ENCODE data around the gene BCL7C. TPM values are rescaled to one million over a fixed set of nuclear protein-coding genes. Genes with fewer than 3 reads are reported as not detected.

Gene BCL7C
- total RNA-seq, 2 experiments from 2014 or later, result 17.8 to 19.1 TPM

DNA sequence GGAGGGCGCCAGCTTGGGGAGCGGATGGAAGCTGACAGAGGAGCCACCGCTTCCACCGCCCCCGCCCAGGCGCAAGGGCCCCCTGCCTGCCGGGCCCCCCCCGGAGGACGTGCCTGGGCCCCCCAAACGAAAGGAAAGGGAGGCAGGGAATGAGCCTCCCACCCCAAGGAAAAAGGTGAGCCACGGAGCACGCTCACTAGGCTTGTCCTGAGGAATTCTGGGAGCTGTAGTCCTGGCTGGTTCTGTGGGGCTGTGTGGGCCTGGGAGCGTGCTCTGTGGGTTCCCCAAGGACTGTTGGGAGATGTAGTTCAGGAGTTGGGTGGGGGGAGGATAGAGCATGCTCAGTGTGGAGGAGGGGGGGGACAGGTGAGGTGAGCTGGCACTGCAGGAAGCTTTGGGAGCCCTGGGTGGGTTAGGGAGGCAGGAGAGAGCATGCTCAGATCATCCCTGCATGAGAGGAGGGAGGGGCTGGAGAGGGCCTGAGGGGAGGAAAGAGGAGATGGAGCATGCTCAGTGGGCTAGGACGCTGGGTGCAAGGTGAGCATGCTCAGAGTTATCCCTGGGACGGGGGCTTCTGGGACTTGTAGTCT, 34.0 kb upstream of the BCL7C start:
- Histone ChIP-seq H3K27ac (ENCODE audit: low read depth in 1 of 2, low read length in 2 of 2) (no peak overlapping the region), H3K36me3 (ENCODE audit: insufficient read depth, low read length) (peaks cover 13% of the 10 kb centered on the region), H3K4me3 (ENCODE audit: low read length) (no peak overlapping the region), H3K4me1 (ENCODE audit: insufficient read depth, low read length) (peaks cover 16% of the 10 kb centered on the region), H3K9me3 (ENCODE audit: control insufficient read depth in 1 of 2, insufficient read depth in 1 of 2, low read length in 2 of 2) (no peaks in the 10 kb centered on the region), H3K27me3 (ENCODE audit: control insufficient read depth in 1 of 2, insufficient read depth in 2 of 2, low read length in 2 of 2) (no peaks in the 10 kb centered on the region)
- Mint-ChIP-seq H3K36me3 (ENCODE audit: low read depth) (peaks cover 19% of the 10 kb centered on the region), H3K4me1 (ENCODE audit: low read depth) (peaks cover 14% of the 10 kb centered on the region), H3K27ac (no peak overlapping the region), H3K9me3 (no peaks in the 10 kb centered on the region), H3K27me3 (no peaks in the 10 kb centered on the region), H3K4me3 (no peak overlapping the region)
- DNase-seq (peak in 6 of 14 experiments; percentile 16 to 72 (median 50)), ATAC-seq (ENCODE audit: poor library complexity) (no peak)
- ChIA-PET POLR2A (interaction anchor here (1.2 kb wide), 1 partner anchor 114 kb away, joined by 5 read pairs; no protein-coding TSS in a partner anchor), CTCF (no interaction called here)
- TF ChIP-seq CTCF (IDR thresholded peaks at IDR 0.05), result no peak
- intact Hi-C loops (cut with DNase I, micrococcal nuclease), result loop anchor here (10.0 kb wide), 3 partner anchors 147 to 933 kb away; partner anchors contain the start of genes HIRIP3 (in 1 of the 2), INO80E (in 1 of the 2), MYL11 (in 1 of the 2) and TBC1D10B (in 1 of the 2)

DNA sequence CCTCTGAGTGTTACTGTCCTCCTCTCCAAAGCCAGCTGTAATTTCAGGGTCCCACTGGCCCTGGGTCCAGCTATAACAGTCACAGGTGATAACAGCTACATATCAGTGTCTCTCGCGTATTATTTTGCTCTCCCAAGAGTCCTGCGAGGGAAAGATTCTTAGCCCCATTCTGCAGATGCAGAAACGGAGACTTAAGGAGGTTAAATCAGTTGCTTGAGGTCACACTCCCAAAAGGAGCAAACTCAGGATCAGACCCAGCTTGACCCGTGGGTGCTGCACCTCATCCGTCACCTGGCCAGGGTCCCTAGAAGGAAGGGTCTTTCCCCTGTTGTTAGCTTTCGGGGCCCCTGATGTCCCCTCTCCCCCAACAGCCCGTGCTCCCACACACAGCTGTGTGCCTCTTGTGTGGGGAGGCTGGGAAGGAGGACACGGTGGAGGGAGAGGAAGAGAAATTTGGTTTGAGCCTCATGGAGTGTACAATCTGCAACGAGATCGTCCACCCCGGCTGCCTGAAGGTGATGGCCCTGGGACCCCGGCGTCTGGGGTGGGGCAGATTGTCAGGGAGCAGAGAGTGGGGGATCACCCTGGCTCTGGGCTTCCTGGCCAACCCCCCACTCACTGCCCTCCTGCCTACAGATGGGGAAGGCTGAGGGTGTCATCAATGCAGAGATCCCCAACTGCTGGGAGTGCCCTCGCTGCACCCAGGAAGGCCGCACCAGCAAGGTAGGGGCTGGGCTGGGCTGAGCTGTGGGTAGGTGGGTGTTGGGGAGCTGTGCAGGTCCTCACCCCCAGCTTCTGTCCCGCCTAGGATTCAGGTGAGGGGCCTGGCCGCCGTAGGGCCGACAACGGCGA, 33.3 kb upstream of the BCL7C start:
- peaks cover 18% of the 10 kb centered on the region for H3K36me3 Mint-ChIP-seq (ENCODE audit: low read depth)
- intact Hi-C loops (cut with DNase I, micrococcal nuclease), result loop anchor here (10.0 kb wide), 3 partner anchors 148 to 932 kb away; partner anchors contain the start of genes HIRIP3 (in 1 of the 2), INO80E (in 1 of the 2), MYL11 (in 1 of the 2) and TBC1D10B (in 1 of the 2)
- no peak for TF ChIP-seq CTCF (IDR thresholded peaks at IDR 0.05)
- Histone ChIP-seq H3K27me3 (ENCODE audit: control insufficient read depth in 1 of 2, insufficient read depth in 2 of 2, low read length in 2 of 2) (no peaks in the 10 kb centered on the region), H3K27ac (ENCODE audit: low read depth in 1 of 2, low read length in 2 of 2) (no peak overlapping the region), H3K4me3 (ENCODE audit: low read length) (no peak overlapping the region), H3K9me3 (ENCODE audit: control insufficient read depth in 1 of 2, insufficient read depth in 1 of 2, low read length in 2 of 2) (no peaks in the 10 kb centered on the region), H3K4me1 (ENCODE audit: insufficient read depth, low read length) (peaks cover 17% of the 10 kb centered on the region), H3K36me3 (ENCODE audit: insufficient read depth, low read length) (peaks cover 9% of the 10 kb centered on the region)
- DNase-seq (no peak), ATAC-seq (ENCODE audit: poor library complexity) (no peak)
- H3K4me1 Mint-ChIP-seq (ENCODE audit: low read depth), result peaks cover 18% of the 10 kb centered on the region
- H3K4me3 Mint-ChIP-seq, result peak overlapping the region; percentile 66
- H3K9me3 Mint-ChIP-seq, result no peaks in the 10 kb centered on the region
- ChIA-PET CTCF (interaction anchor here (2.1 kb wide), 1 partner anchor 14 kb away, joined by 10 read pairs; no protein-coding TSS in a partner anchor), POLR2A (no interaction called here)
- H3K27ac Mint-ChIP-seq, result no peak overlapping the region
- no peaks in the 10 kb centered on the region for H3K27me3 Mint-ChIP-seq

DNA sequence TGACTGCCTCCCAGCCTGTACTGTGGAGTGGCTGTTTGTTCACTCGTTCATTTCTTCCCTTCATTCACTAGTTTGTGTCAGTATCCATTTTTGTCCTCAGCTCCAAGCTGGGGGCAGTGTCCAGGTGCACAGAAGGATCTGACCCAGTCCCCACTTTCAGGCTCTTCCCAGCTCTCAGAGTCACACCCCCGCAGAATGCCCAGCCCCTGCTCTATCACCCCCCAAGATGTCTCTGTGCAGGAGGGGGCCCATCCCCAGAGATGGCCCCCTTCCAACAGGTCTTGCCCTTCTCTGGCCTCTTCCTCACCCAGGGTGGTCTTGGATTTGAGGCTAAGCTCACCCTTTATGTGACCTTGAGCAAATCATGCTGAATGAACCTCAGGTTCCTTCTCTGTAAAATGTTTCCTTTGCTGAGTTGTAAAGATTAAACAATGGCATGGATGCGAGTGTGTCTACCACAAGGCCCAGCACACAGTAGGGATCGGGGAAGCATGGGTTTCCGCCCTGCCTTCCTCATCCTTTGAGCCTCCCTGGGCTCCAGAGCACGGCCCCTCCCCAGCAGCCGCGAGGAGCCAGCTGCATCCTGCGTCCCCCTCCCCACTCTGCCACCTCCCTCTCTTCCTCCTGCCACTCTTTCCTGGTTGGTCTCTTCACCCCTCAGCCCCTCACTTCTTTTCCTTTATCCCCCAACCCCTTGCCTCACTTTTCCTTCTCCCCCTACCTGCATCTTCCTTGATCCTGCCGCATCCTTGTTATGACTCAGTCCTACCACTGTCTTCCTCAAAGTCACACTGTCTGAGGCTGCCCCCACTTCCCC, 32.3 kb upstream of the BCL7C start:
- no peaks in the 10 kb centered on the region for H3K9me3 ChIP-seq (ENCODE audit: control insufficient read depth in 1 of 2, insufficient read depth in 1 of 2, low read length in 2 of 2)
- Mint-ChIP-seq H3K36me3 (ENCODE audit: low read depth) (peaks cover 14% of the 10 kb centered on the region), H3K9me3 (no peaks in the 10 kb centered on the region), H3K4me3 (peak overlapping the region; percentile 86), H3K4me1 (ENCODE audit: low read depth) (peaks cover 19% of the 10 kb centered on the region), H3K27ac (peak overlapping the region; percentile 51), H3K27me3 (no peaks in the 10 kb centered on the region)
- ChIA-PET CTCF (interaction anchor here (2.1 kb wide), 1 partner anchor 15 kb away, joined by 10 read pairs; no protein-coding TSS in a partner anchor), POLR2A (no interaction called here)
- H3K27me3 ChIP-seq (ENCODE audit: control insufficient read depth in 1 of 2, insufficient read depth in 2 of 2, low read length in 2 of 2), result no peaks in the 10 kb centered on the region
- no peak for DNase-seq
- TF ChIP-seq CTCF (IDR thresholded peaks at IDR 0.05), result no peak
- H3K4me3 ChIP-seq (ENCODE audit: low read length), result no peak overlapping the region
- H3K4me1 ChIP-seq (ENCODE audit: insufficient read depth, low read length), result peaks cover 27% of the 10 kb centered on the region
- H3K36me3 ChIP-seq (ENCODE audit: insufficient read depth, low read length), result peaks cover 5% of the 10 kb centered on the region
- ATAC-seq (ENCODE audit: poor library complexity), result no peak
- H3K27ac ChIP-seq (ENCODE audit: low read depth in 1 of 2, low read length in 2 of 2), result no peak overlapping the region
- intact Hi-C loops (cut with DNase I, micrococcal nuclease), result loop anchor here (1.0 to 10.0 kb wide), 5 partner anchors 28 to 931 kb away; partner anchors contain the start of genes HIRIP3 (in 1 of the 2), INO80E (in 1 of the 2), MYL11 (in 1 of the 2) and TBC1D10B (in 1 of the 2)
